ENCODE data around the gene LCNL1.
"Not testable (repeated sequence)": the region's sequence is repeated elsewhere in the genome, so short reads cannot be mapped to it uniquely, and the experiment has no call there.

The LCNL1 gene

DNA sequence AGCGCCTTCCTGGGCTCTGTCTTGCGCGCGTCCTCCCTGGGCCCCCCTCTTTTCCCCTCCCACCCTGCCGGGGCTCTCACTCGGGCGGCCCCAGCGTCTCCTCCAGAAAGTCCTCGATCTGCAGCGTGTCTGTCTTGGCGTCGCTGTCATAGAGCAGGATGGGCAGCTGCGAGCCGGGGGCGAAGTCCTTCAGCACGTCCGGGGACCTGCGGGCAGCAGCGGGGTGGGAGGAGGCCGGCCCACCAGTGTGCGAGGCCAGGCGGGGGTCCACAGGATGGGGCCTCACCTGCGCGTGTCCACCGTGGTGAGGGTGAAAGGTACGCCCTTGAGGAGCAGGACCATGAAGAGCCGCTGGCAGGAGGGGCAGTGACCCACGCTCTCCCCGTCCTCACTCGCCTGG lies 12.6 kb downstream of the LCNL1 start:
- DNase-seq (ENCODE audit: low read depth), result no peak

DNA sequence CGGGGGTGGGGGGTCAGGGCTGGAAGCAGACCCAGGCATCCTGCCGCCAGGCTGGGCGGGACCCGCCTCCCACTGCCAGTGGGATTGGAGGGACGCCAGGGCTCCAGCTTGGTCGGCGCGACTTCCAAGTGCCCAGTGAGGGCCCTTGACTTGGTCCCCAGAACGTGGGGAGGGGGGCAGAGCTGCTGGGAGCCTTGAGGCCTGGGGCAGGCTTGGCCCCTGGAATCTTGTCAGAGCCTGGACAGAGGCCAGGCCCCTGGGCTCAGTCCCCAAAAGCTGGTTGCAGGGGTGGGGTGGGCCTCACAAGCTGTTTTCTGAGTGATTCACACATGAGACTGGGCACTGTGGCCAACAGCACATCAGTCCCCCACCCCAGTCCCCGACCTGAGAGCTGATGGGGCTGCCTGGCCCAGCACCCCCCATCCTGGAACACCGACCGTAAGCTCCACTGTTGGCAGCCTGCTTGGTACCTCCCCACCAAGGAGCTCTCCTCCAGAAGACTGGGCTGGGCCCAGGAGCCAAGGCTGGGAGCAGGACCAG lies 13.0 kb downstream of the LCNL1 start:
- no peak for DNase-seq (ENCODE audit: low read depth)

- no peak for DNase-seq (ENCODE audit: low read depth)
Measured at GRCh38 chr9:136996361-136997292, 13.8 kb downstream of the LCNL1 start, which contains the start of gene CLIC3. Gene CLIC3, minus strand, starts transcription at chr9:136996568. Its CDS starts 25 bp downstream, at chr9:136996543.

GRCh38 chr9:136997371-136997770 lies 14.6 kb downstream of the LCNL1 start:
- DNase-seq (ENCODE audit: low read depth), result no peak

DNA sequence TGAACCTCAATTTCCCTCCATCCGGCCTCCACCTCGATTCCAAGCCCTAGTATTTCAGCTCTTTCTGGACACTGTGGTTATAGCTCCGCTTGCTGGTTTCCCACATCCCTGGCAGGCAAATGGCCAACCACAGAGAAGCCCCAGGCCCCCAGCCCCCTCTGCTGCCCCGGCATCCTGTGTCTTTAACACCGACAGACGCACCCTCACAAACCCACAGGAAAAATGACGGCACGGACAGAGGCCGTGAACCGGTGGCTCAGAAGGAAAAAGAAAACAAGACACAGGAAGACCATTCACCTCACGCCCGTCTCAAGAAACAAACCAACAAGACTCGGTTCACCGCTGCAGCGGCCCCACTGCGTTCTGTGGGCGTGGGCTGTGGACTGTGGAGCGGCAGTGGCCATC lies 15.0 kb downstream of the LCNL1 start:
- DNase-seq (ENCODE audit: low read depth), result no peak

DNA sequence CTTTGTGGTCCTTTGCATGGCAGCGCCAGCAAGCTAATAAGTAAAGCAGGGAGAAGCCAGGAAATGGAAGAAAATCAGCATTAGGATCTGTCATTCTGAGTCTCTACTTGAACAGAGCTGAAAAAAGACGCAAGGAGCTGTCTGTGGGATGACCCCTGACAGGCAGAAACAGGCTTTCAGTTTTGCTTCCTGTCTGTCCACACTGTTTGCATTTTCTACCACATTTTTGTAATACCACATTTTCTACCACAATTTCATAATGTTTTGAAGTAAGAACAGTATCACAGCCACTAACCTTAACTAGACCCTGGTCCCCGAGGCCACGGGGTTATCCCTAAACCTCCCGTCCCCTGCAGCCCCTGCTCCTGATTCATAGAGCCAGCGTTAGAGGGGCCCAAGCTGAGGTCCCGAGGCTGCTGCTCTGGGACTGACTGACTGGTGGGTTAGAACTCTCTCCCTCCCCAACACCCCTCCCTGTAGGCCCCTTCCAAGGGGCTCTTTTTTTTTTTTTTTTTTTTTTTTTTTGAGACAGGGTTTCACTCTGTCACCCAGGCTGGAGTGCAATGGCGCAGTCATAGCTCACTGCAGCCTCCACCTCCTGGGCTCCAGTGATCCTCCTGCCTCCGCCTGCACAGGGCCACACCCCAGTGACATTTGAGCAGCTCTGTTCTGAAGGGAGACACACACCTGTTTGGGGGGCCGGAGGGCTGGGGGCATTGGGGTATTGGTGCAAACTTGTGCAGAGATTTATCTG lies 17.6 kb downstream of the LCNL1 start:
- no peak for DNase-seq (ENCODE audit: low read depth)

DNA sequence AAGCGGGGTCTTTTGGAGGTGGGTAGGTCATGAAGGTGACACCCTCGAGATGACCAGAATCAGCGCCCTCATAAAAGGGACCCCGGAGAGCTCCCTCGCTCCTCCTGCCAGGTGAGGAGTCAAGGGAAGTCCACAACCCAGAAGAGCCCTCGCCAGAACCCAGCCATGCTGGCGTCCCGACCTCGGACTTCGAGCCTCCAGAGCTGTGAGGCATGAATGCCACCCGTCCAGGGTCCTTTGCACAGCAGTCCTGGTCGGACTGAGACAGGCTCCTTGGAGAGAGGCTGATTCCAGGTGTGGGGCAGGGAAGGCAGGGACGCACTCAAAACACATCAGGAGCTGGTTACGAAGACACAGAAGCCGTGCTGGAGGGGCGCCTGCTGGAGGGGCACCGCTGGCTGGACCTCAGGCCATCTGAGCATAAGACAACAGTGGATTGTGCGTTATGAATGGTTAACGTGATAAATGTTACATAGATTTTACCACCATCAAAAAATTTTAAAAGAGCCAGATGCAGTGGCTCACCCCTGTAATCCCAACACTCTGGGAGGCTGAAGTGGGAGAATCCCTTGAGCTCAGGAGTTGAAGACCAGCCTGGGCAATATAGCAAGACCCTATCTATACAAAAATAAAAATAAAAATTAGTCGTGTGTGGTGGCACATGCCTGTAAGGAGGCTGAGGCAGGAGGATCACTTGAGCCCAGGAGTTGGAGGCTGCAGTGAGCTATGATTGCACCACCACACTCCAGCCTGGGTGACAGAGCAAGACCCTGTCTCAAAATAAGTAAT lies 19.3 kb downstream of the LCNL1 start:
- no peak for DNase-seq (ENCODE audit: low read depth)

GRCh38 chr9:137002646-137003041 lies 19.9 kb downstream of the LCNL1 start:
- DNase-seq (ENCODE audit: low read depth), result no peak

DNA sequence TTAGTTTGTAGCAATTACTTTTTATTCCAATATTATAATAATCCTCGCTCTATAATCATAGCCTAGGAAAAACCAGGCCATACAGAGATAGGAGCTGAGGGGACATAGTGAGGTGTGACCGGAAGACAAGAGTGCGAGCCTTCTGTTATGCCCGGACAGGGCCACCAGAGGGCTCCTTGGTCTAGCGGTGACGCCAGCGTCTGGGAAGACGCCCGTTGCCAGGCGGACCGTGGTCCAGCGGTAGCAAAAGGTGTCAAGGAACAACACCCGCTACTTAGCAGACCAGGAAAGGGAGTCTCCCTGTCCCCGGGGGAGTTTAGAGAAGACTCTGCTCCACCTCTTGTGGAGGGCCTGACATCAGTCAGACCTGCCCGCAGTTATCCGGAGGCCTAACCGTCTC lies 21.5 kb downstream of the LCNL1 start:
- not testable (repeated sequence) for DNase-seq (ENCODE audit: low read depth)

DNA sequence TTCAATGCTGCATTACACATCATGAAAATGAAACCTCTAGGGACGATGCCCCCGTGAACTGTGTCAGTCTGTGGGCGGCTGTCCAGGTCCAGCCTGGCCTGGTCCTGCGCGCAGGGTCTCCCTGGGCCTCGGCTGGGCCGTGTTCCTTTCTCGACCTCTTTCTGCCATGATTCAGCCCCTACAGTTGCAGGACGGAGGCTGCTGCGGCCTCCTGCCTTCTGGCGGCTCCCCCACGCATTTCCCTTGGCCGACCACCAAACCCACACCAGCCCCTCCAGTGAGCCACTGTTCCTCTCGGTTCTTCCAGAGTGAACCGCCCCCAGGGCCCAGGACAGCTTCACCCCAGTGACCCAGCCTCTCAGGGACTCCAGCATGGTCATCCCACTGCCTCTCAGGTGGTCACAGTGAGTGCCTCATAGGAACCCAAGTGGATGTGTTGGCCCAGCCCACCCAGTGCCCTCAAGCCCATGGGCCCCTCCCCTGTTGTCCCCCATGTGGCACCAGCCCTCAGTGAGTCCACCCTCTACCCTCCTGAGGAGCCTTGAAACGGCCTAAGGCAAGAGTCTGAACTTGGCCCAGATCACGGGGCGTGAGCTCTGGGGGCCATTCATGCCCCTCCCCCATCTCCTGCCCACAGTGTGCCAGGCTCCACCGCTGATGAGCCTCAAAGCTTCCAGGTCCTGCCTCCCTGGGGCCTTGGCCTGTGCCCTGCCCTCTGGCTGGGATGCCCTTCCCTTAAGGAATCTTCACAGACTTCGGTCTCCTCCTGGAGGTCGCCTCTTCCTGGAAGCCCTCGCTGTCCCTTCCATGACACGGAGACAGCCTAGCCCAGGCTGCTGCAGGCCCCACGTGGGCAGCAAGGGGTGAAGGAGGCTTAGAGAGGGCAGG lies 23.6 kb downstream of the LCNL1 start:
- no peak for DNase-seq (ENCODE audit: low read depth)

DNA sequence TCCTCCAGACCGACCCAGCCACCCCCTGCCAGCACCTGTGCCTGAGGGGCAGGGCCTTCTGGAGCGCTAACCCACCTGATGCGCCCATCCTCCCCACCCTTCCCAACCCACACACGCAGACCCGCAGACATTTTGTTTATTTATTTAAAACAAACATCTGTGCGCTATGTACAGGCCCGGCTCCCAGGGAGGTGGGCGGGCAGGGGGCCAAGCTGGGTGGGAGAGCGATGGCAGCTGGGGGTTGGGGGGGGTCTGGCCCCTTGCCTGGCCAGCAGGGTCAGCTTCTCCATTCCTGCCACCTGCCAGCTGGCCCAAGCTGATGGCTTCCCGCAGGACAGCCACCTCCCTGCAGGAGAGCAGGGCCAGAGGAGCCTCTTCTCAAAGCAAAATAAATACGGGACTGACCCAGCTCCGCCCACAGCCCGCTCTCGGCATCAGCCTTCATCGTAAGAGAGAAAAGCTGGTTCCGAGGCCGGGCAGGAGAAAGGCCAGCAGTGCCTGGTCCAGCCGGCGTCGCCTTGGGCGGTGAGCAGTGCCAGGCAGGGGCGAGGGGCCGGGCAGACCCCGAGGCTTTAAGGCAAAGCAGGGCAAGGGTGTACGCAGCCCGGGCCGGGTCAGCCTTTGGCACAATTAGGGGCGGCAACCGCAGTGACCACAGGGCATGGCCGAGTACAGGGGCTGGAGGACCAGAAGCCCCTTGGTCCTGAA lies 24.5 kb downstream of the LCNL1 start:
- DNase-seq (ENCODE audit: low read depth), result no peak

- DNase-seq (ENCODE audit: low read depth), result no peak
Measured at GRCh38 chr9:137007816-137008270, 25.1 kb downstream of the LCNL1 start.

DNA sequence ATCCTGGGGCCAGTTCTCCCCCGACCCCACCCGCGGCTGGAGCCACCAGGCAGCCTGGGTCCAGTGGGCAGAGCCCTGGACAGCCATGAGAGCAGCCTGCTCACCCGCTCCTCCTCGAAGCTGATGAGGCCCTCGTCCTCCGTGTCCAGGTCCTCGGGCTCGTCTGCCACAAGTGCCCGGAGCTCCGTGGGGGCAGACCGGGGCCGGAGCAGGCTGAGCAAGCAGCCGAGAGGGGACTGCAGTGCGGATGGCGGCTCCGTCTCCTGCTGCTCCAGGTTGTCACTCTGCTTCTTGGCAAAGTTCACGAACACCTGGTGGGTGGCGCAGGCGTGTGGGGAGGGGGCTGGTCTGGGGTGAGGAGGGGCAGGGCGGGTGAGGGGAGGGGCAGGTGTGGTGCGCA lies 25.5 kb downstream of the LCNL1 start:
- DNase-seq (ENCODE audit: low read depth), result no peak

GRCh38 chr9:137009217-137009616 lies 26.4 kb downstream of the LCNL1 start:
- DNase-seq (ENCODE audit: low read depth), result no peak

- DNase-seq (ENCODE audit: low read depth), result no peak
Measured at GRCh38 chr9:137009938-137010732, 27.3 kb downstream of the LCNL1 start.

DNA sequence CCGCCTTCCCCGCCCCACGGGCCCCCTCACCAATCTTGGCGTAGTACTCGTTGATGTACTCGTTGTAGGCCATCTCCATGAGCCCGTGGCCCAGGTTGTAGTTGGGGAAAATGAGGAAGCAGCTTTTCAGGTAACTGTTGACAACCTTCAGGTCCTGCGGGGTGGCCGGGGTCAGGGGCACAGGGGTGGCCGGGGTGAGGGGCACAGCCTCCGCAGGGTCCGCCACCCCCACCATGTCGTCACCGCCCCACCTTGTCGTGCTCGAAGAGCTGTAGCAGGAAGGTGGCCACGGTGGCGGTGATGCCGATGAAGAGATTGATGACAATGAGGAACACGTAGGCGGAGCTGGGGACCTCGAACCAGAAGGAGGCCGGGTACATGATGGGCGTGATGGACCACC lies 28.4 kb downstream of the LCNL1 start:
- DNase-seq (ENCODE audit: low read depth), result no peak

DNA sequence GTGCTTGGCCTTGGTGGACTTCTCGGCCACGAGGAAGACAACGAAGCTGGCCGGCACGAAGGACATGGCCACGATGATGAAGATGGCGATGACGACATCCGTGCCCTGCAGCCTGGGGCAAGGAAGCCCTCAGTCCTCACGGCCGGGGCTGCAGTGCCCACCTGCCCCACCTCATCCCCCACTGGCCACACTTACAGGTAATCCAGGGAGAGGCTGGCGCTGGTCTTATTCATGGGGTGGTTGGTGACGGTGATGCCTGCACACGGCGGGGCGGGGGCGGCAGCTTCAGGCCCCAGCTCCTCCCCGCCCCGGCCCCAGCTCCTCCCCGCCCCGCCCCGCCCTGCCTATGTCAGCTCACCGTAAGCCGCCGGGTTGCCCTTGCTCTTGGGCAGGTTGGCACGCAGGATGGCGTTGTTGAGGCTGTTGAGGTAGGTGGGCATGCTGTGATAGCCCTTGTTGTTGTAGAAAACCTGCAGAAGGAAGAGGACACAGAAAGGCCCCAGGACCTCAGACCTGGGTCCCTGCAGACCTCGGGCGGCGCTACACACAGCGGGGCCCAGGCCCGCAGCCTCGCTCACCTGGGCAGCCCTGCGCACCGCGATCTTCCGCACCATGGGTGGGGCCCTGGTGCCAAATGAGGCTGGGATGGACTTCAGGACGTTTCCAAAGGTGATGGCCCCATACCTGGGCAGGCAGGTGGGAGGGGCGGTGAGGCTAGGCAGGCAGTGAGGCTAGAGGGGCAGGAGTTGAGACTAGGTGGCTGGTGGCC lies 29.3 kb downstream of the LCNL1 start:
- no peak for DNase-seq (ENCODE audit: low read depth)

GRCh38 chr9:137012694-137013570 lies 30.1 kb downstream of the LCNL1 start:
- DNase-seq (ENCODE audit: low read depth), result no peak

Measured in stimulated activated CD8-positive, alpha-beta memory T cell treated with anti-CD3 and anti-CD28 coated beads, Interleukin-7, amount 100 ng/mL, for 24 hours (primary cell).